NOMO-1 treated with DMSO at 0.1 percent for 48 hours (cell line): ENCODE results near the gene SARDH.

ENCODE experiments used
- DNase-seq: peaks from one replicate; lab custom pipeline; 2025; ENCODE audit not compliant: unreplicated experiment; lab: John Stamatoyannopoulos, UW

Gene SARDH

DNA sequence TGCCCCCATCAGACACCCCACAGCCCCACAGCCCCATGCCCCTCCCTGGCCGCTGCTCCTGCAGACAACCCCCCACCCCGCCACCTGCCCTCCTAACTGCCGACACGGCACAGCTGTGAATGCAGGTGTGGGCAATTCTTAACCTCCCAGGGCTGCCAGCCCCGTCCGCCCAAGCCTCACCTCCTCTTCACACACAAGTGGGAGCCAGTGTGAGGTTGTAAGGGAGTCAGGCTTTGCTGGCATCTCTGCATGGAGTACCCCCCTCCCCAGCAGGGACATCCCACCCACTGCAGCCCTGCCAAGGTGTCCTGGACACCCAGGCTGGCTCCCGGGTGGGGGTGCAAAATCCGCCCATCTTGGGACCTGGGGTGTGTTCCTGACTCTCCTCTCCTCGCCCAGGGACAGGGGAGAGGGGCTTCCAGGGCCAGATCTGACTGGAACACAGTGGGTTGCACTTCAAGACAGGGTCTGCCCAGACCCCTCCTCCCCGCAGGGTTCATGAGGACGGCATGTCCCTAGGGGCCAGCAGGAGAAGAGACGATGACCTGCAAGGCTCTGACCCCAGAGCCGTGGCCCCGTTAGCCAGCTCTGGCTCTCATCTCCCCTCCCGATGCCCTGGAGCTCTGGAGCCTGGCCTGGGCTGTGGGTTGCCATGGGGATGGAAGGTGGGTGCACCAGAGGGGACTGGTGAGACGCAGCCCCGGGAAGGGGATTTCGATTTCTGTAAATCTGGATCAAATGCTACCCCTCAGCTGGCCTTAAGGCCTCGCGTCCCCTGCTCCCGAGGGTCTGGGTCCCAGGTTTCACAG, 34.4 kb downstream of the SARDH start:
- no peak for DNase-seq

DNA sequence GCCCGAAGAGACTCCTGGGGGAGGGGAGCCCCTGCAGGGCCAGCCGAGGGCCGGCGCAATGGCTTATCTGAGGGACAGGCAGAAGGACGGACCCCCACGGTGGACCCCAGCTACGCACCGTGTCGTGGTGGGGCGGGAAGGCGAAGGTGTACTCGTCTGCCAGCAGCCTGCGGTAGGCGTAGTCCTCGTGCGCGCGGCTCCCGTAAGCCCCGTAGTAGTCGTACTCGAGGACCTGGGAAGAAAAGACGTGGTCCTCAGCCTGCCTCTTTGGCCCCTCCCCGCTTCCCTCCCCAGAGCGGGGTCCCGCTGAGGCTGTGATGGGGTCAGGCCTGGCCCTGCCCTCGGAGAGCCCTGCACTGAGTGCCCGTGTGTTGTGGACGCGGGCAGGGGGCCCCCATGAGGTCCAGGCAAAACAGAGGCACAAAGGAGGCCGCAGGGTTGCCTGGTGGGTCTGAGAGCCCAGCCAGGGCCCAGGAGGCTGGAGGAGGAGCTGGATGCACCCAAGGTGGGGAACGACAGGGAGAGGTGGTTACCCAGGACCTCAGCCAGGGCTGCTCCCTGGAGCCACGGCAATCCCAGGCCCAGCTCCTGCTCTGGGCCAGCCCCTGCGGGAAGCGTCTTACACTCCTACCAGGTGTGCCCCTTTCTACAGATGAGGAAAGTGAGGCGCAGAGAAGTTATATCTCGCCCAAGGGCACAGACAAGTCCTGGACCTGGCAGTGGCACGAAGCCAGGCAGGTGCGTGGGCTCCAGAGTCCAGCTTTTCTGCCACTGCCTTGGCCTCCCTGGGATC, 35.2 kb downstream of the SARDH start:
- no peak for DNase-seq

DNA sequence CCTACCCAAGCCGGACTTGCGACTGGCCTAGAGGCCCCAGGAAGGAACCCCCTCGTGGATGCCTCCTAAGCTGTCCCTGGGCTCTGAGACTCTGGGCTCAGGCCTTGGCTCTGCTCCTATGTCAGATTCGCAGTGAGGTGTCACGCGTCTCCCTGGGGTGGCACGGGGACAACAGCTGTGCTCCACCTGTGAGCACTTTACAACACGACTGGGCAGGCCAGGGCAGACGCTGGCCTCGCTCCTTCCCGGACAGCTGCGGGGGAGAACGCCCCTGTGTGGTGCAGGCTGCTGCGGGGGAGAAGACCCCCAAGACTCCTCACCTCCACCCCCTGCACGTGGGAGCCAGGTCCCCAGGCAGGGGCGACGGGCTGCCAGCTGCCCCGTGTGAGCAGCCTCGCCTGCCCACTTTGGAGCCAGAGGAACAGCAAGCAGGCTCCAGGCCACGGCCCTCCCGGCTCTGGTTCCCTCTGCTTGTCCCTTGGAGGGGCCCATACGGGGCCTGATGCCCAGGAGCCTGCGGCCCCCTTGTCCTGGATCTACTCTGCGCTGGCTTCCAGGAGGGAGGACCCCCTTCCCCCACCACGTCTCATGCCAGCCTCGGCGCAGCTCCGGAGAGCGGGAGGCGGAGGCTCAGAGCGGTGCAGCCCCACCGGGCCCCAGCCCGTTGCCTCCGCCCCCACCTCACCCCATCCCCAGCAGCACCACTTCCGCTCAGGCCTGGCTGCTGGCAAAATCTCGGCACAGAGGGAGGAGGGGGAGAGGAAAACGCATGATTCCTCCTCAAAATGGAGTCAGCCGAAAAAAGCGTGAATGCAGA, 36.0 kb downstream of the SARDH start:
- DNase-seq = no peak

DNA sequence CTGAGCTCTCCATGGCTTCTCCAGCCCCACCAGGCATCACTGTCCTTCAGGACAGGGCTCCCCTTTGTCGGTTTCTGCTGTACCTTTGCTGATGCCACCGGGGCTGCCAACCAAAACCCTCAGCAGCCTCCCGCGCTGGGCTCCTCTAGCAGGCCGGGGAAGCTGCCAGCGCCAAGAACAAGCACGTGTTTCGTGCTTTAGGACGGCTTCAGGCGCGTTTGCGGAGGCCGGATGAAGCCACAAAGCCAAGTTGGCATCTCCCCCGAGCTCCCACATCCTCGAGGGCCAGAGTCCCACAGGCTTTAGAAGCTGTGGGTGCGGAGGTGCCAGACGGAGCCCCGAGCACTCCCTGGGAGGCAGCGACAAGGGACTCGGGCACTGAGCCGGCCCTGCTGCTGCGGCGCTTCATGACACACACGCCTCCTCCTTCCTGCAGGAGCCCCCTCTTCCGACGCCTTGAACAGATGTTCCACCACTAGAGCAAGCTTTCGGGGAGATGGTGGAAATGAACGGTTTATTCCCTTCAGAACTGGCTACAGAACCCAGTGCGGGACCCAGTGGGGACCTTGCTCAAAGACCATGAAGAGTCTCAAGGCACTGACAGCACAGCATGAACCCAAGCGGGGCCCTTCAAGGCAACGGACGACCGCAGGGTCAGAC, 36.7 kb downstream of the SARDH start:
- no peak for DNase-seq

DNA sequence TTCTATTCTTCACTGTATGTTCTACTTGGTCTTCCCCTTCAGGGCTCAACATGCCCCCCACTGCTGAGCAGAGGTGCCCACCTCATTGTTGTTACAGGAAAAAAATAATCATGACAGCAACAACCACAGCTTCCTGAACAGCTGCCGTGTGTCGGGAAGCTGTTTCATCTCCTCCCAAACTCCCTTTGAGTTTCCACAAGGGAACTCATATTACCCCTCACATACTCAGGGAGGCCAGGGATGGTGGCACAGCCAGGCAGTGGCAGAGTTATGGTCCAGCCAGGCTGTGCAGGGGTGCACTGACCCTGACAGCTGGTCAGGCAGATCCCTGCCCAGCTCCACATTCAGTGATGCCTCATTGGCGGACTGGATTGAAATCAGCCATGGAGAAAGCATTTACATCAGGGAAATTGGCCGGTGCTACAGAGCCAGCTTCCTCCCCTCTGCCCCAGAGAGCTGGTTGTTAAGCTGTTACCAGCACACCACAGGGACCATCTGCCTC, 37.3 kb downstream of the SARDH start:
- no peak for DNase-seq

DNA sequence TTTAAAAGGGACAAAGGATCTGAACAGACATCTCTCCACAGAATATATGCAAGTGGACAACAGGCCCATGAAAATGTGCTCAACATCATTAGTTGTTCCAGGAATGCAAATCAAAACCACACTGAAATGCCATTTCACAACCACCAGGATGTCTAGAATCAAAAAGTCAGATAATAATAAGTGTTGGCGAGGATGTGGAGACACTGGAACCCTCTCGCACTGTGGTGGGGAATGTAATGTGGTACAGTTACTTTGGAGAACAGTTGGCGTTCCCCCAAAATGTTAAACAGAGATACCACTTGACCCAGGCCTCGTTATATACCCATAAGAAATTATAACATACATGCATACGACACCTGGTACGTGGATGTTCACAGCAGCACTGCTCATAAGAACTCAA, 38.6 kb downstream of the SARDH start:
- DNase-seq = no peak

DNA sequence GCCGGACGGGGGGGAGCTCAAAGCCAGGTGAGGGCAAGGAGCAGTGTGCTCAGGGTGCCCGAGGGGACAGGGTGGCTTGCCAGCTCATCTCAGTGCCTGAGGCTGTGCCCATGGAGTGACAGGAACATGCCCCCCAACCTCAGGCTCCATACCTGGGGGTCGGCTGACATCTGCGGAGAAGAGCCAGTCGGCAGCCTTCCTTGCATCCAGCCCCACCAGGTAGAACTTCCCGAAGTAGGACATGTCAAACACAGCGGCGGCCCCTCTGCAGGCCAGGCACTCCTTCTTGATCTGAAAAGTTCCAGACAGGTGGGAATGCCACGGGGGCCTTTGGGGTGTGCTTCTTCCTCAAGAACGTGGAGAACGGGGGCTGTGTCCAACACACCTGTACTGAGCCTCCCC, 42.1 kb downstream of the SARDH start:
- DNase-seq = no peak

DNA sequence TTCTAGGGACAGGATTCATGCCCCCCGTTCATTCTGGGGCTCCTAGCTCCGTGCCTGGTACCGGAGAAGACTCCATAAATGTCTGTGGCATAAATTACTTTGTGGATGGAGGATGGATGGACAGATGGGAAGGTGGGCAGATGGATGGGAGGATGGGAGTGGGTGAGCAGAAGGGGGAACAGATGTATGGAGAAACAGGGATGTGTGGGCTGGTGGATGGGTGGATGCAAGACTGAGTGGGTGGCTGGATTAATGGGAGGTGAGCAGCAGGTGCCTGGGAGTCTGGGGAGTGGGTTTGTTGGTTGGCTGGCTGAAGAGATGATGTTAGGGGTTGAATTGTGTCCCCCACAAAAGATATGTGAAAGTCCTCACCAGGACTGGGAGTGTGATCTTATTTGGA, 43.5 kb downstream of the SARDH start:
- DNase-seq = no peak

DNA sequence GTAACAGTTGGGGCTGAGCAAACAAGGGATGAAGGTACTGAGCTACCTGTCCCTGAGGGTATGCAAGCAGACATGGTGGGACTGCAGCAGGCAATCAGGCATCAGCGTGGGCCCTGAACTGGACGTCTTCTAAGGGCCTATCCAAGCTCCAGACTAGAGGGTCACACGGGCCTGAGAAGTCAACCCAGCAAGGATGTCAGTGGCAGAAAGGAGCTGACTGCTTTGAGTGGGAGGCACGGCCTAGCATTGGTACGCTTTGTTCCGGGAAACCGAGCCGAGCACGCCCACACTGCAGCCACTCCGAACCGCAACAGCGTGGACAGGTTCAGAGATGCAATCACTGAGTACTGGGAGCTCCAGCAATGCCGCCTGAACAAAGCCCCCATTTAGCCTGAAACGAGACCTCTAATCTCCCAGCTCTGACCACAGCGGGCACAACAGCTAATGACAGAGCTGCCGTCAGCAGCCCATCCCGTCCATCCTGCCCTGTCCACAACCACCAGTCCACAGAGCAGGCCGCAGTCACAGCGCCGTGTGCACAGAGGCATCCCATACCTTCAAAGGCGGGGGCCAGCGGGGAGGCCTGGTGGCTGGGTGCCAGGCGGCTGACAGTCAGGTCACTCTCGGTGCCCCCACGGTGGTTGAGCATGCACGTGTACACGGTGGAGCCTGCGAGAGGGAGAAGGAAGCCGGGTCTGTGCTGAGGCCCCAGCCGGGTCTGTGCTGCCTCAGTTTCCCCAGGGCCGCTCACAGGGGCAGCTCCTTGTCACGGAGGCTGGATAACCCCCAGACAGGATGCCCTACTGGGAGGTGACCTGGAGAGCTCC, 44.2 kb downstream of the SARDH start:
- no peak for DNase-seq

DNA sequence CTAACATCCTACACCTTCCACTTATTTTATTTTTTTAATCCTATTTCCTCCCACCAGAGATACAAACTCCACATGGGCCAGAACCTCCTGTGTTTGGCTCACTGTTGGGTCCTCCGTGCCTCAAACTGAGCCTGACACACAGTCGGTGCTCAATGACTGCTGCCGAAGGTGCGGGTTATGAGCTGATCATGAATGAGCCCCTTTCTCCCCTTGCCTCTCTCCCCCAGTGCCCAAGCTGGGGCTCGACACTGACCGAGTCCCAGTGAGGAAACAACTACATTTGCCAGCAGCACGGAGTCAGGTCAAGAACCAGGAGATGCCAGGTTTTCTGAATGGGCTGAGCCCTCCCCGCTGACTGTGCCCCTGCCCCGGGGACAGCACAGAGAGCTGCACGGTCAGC, 45.0 kb downstream of the SARDH start:
- no peak for DNase-seq

DNA sequence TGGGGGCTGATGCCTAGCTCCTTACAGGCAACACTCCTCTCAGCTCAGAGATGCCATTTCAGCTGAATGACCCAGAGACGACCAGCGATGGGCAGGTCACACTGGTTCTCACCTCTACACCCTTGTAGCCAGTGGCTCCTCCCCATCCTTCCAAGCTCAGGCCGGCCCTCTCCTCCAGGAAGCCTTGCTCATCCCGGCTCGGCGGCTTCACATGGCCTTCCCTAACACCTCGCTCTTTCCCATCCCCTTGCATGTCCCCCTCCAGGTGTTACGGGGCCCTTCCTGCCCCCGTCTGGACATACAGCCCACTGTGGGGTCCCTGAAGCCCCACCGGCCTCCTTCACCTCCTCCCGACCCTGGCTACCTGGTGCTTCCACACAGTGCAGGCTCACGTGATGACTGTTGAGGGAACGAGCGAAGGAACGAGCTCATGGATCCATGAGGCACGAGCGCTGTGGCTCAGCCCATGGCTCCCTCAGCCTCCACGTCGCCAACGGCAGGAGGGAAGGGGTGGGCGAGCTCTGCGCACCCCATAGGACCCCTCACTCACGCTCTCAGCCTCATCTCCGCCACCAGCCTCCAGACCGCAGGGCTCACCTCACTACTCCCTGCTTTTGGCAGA, 45.7 kb downstream of the SARDH start:
- no peak for DNase-seq

DNA sequence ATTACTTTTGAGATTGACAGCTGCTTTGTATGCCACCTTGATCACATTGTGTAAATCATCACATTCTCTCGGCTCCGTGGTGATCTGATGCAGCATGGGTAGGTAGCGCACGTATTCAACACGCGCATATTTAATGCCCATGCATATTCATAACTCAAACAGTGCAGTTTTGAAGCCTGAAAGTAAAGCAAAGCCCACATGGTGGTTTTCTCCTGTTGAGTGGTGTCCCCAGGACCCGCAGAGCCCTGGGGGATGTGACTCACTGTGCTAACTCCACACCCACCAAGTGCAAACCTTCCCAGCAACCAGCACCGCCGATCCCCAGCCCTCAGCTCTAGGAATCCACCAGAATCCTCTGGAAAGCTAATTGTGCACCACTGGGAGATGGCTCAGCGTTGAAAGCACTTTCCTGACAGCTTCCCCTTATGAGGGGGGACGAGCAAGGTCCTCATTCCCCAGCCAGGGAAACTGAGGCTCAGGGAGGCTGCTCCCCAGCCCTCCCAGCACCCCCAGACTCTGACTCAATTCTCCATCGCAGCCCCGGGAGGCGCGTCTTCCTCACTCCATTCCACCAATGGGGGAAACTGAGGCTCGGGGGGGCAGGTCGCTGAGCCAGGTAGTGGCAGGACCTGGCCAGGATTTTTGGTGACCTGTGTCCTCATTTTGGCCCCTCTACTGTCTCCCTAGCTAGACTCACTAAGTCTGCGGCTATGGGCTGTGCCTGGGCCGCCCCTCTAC, 46.4 kb downstream of the SARDH start:
- no peak for DNase-seq

DNA sequence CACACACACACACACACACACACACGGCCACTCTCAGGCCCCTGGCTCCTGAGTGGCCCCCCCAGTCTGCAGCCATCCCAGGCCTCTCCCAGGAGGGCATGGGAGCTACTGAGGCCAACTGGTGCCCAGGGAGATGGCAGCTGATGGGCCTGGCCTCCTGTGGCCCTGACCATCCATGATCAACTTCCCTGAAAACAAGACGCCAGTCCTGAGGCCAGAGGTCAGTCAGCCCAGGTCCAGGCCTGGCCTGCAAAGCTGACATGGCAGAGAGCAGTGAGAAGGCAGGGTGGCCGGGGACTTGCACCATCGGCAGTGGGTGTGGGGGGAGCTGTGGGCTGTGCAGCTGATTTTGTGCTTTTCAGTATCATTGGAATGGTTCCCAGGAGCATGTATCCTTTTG, 47.0 kb downstream of the SARDH start:
- no peak for DNase-seq

DNA sequence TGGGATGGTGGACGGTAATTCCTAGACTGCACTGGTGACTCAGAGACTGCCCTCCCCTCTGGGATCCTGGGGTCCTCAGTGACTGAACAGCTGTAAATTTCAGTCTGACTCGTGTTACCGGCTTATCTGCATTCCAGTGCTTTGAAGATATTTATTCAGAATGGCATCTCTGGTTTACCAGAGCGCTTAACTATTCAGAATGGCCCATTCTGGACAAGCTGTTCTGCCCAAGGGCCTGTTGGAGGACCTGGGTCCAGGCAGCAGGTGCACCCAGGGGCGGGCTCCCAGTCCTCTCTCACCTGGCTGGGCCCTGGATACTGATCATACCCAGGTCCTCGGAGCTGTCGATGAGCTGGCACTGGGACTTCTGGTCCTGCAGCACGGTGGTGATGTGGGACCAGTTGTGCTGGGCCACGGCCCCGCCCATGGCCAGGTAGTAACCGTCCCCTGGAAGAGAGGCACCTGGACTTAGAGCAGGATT, 48.0 kb downstream of the SARDH start:
- no peak for DNase-seq

DNA sequence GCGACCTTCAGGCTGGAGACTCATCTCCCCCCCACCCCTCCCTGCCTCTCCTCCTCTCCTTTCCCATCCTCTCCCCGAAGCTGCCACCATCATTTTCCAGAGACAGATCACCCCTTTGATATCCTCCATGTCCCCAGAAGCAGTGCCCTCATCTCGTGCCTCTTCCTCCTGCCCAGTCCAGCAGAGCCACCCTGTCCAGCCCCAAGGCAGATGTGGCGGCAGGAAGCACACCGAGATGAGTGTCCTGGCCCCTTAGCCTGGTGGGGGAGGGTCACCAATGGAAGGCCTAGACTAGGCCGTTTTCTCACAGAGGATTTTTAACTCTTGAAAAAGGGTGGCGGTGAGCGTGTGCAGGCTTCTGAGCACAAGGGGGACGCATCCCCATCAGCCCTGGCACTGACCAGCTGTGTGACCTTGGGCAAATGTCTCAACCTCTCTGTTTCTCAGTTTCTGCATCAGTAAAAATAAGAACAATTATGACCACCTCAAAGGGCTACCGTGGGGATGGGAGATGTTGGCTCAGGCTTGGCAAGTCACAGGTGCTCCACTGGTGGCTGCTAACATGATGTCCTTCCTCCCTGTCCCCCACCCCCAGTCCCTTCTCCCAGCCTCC, 48.9 kb downstream of the SARDH start:
- no peak for DNase-seq

DNA sequence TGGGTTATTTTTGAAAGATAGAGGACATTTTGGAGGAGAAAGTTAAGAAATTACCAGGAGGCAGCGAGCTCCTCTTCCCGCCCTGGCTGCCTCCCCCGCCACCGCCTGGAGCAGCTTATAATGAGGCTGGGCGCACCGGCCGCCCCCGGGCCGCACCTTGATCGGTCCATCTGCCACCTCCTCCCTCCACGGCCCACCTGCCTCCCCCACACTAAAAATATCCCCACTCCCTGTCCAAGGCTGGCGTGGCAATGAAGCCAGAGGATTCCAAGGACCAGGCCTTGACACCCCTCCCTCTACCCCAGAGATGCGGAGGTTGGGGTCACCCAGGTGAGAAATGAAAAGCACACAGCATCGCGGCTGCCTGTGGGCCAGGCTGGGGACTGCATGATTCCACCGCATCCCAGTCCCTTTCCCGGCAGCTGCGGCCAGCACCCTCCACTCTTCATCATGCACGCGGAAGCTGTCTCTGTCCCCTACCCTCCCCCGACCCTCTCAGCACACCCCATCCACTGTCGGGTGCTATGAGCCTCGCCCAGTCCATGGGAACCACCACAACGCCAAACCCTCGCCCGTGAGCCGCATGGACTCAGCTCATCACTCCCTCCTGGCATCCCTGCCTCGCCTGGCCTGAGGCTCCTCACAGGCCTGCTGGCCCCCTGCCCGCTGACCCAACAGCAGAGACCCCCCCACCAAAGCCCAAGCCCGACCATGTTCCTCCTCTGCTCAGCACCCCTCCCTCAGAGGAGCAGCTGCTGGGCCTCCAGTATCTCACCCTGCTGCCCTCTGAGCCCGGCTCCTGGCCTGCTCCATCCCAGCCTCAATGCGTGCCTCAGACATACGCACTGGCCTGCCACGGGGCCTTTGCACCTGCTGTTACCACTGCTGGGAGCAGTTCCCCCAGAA, 50.0 kb downstream of the SARDH start:
- DNase-seq = no peak
